GM12892 (cell line): ENCODE results near the gene NIP7. TPM values are rescaled to one million over a fixed set of nuclear protein-coding genes. Genes with fewer than 3 reads are reported as not detected.
"Not testable (repeated sequence)": the region's sequence is repeated elsewhere in the genome, so short reads cannot be mapped to it uniquely, and the experiment has no call there.

Source experiments
- DNase-seq: peaks from one replicate; pipeline ENCODE4 v3.0.0; 2011; ENCODE audit not compliant: insufficient read length
- FAIRE-seq: peaks from 2 replicates; lab custom pipeline; 2011; peaks lifted over from hg19 to GRCh38; lab: Jason Lieb, UNC
- POLR2A ChIP-seq: IDR thresholded peaks from 2 replicates; pipeline ENCODE4 v1.6.1; 2011; ENCODE audit warnings: low read depth, low read length, control low read depth
- POLR2AphosphoS5 ChIP-seq: IDR thresholded peaks from 2 replicates; pipeline ENCODE4 v1.6.1; 2011; ENCODE audit warnings: low read depth, low read length, control low read depth
- TAF1 ChIP-seq: IDR thresholded peaks from 2 replicates; pipeline ENCODE4 v1.6.1; 2011; ENCODE audit warnings: low read depth, mild to moderate bottlenecking, control low read depth, low read length, borderline replicate concordance
- polyA plus RNA-seq: library from polyadenylated mRNA; unstranded; fragments of >200 nt; gene quantifications from one replicate; pipeline ENCODE4 v1.2.1, GENCODE V29; 2012; ENCODE audit warnings: missing spikeins, inconsistent platforms; ENCODE audit not compliant: missing spikeins

The NIP7 gene
- polyA plus RNA-seq = 32.7 TPM

DNA sequence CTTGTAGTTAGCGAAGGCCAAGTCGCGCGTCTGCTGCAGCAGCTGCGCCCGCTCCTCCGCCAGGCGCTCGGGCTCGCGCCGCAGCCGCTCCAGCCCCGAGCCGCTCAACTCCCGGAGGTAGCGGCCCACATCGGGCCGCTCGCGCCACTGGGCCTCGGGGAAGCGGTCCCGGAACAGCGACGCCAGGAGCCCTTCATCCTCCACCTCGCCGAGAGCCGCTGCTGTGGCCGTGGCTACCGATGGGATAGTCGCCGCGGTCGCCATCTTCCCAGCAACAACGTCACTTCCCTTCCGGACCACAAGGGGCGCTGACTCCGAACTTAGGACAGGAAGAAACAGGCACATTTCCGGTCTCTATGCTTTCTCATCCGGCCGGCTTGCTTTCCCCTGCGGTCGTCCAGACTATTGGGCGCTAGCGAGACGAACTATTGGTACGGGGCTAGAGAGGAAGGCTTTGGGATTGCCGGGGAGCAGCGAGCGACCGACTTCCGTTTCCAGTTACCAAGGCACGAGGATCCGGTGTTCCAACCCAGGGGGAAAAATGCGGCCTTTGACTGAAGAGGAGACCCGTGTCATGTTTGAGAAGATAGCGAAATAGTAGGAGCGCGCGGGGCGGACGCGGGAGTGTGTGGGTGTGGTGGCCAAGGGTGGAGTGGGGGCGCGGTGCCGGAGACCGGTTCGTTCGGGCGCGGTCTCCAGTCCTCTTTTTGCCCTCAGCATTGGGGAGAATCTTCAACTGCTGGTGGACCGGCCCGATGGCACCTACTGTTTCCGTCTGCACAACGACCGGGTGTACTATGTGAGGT is at the start of gene NIP7, which contains the start of gene COG8:
Gene NIP7 (plus strand): TSS at position 484 of the 806 bp plus-strand sequence. CDS start 58 bp downstream, at position 542.
Gene COG8 (minus strand): TSS at position 276 of the 806 bp plus-strand sequence. CDS start 12 bp downstream, at position 264.
- FAIRE-seq (peak; percentile 89), DNase-seq (peak; percentile 87)
- TF ChIP-seq POLR2AphosphoS5 = peak; percentile 82
- peak; percentile 93 for TF ChIP-seq POLR2A
- TF ChIP-seq TAF1 = peak; percentile 90

DNA sequence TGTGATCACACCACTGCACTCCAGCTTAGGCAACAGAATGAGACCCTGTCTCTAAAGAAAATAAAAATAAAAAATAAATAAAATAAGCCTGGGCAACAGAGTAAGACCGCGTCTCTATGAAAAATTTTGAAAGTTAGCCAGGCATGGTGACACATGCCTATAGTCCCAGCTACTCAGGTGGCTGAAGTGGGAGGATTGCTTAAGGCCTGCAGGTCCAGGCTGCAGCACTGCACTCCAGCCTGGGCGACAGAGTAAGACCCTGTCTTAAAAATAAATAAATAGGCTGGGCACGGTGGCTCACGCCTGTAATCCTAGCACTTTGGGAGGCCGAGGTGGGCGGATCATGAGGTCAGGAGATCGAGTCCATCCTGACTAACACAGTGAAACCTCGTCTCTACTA is 47.9 kb upstream of the NIP7 start:
- not testable (repeated sequence) for FAIRE-seq, DNase-seq

DNA sequence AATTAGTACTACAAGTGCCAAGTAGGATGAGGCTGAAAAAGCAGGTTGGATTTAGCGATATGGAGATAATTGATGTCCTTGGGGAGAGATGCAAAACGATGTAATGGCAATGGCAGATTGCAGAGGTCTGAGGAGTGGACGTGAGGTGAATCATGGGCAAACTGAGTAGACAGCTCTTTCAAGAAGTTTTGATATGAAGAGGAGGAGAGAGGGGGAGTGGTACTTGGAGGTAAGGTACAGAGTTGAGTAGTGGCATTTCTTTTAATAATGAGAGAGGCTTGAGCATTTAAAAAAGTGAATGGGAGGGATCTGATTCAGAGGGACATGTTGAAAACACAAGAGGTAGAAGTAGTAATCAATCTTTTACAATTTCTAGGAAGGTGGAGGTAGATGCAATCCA is 46.2 kb upstream of the NIP7 start:
- no peak for TF ChIP-seq POLR2AphosphoS5
- TF ChIP-seq TAF1 = no peak
- TF ChIP-seq POLR2A = no peak
- FAIRE-seq (no peak), DNase-seq (no peak)

DNA sequence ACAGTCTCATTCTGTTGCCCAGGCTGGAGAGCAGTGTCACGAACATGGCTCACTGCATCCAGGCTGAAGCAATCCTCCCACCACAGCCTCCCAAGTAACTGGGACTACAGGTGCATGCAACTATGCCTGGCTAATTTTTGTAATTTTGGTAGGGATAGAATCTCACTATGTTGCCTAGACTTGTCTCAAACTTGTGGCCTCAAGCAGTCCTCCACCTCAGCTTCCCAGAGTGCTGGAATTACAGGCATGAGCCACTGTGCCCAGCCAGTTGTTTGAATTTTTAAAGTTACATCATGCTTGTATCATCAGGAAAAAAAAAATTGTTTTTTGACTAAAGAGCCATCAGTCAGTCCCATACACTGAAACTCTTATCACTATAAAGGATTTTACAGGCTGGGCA is 45.5 kb upstream of the NIP7 start:
- FAIRE-seq (no peak), DNase-seq (no peak)

DNA sequence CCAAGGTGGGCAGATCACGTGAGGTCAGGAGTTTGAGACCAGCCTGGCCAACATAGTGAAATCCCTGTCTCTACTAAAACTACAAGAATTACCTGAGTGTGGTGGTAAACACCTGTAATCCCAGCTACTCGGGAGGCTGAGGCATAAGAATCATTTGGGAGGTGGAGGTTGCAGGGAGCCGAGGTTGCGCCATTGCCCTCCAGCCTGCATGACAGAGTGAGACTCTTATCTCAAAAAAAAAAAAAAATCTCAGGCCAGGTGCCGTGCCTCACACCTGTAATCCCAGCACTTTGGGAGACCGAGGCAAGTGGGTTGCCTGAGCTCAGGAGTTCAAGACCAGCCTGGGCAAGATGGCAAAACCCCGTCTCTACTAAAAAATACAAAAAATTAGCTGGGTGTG is 42.8 kb upstream of the NIP7 start:
- not testable (repeated sequence) for FAIRE-seq, DNase-seq

More for the DNA sequence above, 45.5 kb upstream of the NIP7 start:
- TF ChIP-seq POLR2AphosphoS5 (no peak), POLR2A (no peak), TAF1 (no peak)

DNA sequence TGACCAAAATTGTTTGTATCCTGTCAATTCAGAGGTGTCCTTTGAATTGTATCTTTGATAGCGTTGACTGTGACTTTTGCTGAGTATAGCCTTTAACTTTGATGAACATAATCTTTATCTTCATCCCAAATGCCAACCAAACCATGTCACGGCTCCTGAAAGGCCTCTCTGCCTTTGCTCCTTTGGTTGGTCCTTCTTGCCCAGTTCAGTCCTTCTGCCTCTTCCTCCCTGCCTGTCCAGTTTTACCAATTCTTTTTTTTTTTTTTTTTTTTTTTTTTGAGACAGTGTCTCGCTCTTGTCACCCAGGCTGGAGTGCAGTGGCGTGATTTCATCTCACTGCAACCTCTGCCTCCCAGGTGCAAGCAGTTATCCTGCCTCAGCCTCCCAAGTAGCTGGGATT is 41.3 kb upstream of the NIP7 start:
- FAIRE-seq (no peak), DNase-seq (no peak)
- TF ChIP-seq POLR2AphosphoS5 = no peak
- no peak for TF ChIP-seq TAF1
- TF ChIP-seq POLR2A = no peak

DNA sequence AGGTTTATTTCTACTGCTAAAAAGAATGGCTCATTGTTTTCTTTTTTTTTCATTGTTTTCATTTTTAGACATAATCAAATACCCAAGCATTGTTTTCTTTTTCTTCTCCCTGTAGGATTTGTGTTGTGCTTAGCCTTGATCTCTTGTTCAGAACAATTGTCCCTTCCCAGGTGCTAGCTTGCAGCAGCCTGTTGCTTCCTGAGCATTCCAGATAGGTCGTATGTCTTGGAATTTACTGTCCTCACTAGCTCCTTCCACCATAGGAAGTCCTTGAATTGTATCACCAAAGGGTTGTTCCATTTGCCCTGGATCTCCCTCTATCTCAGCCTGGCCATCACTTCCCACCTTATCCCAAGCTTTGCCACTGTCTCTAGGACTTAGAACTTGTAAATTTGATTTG is 38.4 kb upstream of the NIP7 start:
- TF ChIP-seq POLR2AphosphoS5 = no peak
- no peak for TF ChIP-seq TAF1
- TF ChIP-seq POLR2A = no peak
- FAIRE-seq (no peak), DNase-seq (no peak)

DNA sequence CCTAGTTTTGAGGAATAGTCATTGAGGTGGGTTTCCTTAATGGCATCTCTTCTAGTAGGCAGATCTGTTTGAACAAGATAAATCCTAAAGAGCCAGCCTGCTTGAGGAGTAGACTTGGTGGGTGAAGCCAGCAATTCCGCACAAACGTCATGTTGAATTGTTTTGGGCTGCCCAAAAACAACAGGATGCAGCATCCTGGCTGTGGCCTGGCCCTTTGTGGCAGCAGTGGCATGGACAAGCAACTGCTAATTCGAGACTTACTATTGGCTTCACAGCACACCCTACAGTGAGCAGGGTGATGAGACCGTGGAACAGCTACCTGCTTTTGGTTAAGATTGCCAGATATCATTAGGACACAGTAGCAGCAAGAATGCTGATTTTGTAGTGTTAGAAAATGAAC is 37.7 kb upstream of the NIP7 start:
- DNase-seq = no peak
- TF ChIP-seq TAF1 (no peak), POLR2AphosphoS5 (no peak), POLR2A (no peak)
- FAIRE-seq = no peak

DNA sequence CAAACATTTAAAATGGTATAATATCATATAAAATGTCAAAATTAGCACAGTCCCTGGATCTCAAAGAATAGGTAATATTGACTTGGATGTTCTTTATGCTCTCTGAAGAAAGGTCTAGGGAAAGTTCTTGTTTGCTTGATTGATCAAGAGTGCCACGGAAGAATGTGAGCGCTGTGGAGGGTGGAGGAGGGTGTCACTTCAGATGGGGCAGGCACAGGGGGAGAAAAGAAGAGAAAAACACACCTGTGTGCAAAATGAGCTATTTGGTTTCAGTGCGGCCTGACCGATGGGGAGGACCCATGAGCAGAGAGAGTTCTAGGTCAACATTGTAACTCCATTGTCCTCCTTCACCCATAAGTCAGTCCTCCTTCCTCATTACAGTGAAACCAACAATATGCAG is 37.3 kb upstream of the NIP7 start:
- no peak for DNase-seq
- no peak for FAIRE-seq
- TF ChIP-seq POLR2A = no peak
- TF ChIP-seq TAF1 = no peak
- no peak for TF ChIP-seq POLR2AphosphoS5

DNA sequence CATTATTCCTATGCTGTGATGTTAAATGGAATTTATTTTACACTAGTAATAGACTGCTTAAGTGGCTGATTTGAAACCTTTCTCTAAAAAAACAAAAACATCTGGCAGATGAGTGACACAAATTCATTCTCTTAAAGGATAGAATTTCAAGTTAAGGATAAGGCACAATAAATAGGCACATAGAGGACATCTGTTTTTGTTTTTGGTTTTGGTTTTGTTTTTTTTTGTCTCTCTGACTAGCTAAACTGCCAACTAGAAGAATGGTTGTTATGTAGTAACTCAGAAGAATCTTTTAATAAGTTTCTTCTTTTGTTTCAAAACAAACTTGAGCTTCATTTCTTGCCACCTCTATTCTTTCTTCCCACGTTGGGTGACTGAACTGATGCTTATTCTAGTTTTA is 33.5 kb upstream of the NIP7 start:
- FAIRE-seq (no peak), DNase-seq (no peak)
- TF ChIP-seq POLR2A (no peak), TAF1 (no peak), POLR2AphosphoS5 (no peak)

DNA sequence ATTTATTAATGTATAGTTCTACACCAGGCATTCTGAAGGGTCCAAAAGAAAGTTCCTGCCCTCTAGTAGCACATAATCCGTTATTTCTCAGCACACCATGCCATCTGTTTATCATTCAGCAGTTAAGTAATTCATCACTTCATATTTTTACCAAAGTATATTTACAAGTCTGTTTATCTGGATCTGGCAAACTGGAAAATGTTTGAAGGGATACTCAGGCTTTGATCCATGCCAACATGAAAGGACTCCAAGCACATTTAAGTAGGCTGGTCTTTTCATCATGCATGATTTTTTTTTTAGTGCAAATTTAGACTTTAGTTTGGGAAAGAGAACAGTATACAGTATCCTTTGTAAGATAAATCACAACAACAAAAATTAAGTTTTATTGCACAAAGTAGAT is 32.5 kb upstream of the NIP7 start:
- DNase-seq = no peak
- no peak for FAIRE-seq

DNA sequence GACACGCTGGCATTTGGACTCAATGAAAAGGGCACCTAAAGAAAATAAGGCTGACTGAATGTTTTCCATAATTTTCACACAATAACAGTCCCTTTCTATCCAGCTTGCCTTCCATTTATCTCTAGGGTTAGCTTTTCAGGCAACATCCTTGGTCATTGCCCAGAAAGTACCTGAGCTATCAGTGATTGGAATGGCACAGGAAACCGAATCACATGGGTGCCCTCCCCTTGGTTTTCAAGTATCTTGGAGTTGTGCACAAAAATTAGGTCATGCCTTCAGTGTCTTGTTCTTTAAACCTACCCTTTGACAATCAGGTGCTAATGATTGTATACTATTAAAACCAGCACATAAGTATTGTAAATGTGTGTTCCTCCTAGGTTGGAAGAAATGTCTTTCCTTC is 31.7 kb upstream of the NIP7 start:
- DNase-seq (no peak), FAIRE-seq (no peak)
- TF ChIP-seq TAF1 (no peak), POLR2AphosphoS5 (no peak), POLR2A (no peak)

More for the DNA sequence above, 32.5 kb upstream of the NIP7 start:
- TF ChIP-seq POLR2AphosphoS5 (no peak), TAF1 (no peak), POLR2A (no peak)
